Brain pericyte (primary cell): Measurements from ENCODE around the gene TMEM51.

Experiments used
- DNase-seq: peaks from one replicate; pipeline ENCODE4 v3.0.0-alpha.2; 2012; ENCODE audit warnings: low read depth, low spot score

TMEM51 gene

DNA sequence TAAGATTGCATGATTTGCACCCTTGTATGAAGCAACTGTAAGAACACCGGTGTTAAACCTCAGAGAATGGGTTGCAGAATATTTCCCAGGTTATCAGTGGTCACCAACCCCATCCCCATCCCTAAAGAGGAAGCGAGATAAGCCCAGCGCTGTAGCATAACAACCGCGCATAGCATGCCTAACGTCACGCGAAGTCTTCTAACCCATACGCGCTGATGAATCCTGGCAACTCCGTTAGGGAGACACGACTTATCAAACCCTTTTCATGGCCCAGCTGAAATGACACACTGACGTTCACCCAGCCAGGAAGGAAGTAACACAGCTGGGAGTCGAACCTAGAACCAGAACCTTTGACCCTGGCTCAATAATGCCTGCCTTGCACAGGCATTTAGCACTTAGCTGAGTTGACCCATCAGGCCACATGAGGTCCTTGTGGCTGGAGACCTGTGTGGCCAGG, 24.2 kb downstream of the TMEM51 start:
- no peak for DNase-seq

DNA sequence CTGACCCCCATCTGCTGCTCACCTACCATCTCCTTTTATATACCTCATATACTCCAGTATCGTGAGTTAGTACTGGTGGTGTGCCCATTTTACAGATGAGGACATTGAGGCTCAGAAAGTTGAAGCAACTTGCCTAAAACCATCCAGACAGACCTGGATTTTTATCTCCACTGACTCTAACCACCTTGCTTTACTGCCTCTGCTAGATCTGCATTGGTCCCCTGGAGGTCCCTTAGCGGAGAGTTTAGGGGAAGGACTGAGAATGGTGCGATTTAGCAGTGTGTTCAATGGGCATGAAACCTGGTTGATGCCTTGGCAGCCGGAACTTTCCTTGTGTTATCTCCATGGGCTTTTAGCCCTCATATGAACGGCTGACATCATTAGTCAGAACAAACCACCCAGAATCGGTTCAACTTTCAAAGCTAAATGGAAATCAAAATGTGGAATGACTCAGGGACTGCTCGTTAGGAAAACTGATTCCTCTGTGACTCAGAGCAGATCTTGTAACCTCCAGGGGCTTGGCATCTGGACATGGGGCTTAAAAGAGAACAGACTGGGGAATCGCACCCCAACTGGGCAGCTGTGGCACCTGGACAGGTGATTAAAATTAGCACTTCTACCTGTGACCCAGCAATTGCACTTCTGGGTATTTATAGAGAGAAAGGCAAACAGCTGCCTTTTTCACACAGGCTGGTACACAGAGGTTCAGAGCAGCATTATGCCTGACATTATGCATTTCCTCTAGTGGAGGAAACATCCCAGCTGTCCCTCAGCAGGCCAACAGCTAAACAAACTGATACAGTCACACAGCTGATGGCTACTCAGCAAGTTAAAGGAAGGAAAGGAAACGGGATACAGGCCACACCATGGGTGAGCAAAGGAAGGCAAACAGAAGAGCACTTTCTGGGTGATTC, 25.3 kb downstream of the TMEM51 start:
- peak; percentile 82 for DNase-seq

DNA sequence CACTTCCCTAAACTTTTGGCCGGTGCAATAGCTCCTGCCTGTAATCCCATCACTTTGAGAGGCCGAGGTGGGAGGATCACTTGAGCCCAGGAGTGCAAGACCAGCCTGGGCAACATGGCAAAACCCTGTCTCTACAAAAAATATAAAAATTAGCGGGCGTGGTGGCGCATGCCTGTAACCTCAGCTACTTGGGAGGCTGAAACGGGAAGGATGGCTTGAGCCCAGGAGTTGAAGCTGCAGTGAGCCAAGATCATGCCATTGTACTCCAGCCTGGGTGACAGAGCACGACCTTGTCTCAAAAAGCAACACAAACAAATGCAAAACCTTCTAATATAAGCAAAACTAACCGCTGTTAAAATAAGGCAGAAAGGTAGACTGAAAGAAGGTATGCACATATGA, 25.9 kb downstream of the TMEM51 start:
- no peak for DNase-seq

- DNase-seq, result no peak
These were observed 26.6 kb downstream of the TMEM51 start for GRCh38 chr1:15180189-15180588.

- no peak for DNase-seq
These were observed 27.5 kb downstream of the TMEM51 start for GRCh38 chr1:15180945-15181523.

GRCh38 chr1:15181564-15181963, 28.0 kb downstream of the TMEM51 start:
- DNase-seq, result no peak

DNA sequence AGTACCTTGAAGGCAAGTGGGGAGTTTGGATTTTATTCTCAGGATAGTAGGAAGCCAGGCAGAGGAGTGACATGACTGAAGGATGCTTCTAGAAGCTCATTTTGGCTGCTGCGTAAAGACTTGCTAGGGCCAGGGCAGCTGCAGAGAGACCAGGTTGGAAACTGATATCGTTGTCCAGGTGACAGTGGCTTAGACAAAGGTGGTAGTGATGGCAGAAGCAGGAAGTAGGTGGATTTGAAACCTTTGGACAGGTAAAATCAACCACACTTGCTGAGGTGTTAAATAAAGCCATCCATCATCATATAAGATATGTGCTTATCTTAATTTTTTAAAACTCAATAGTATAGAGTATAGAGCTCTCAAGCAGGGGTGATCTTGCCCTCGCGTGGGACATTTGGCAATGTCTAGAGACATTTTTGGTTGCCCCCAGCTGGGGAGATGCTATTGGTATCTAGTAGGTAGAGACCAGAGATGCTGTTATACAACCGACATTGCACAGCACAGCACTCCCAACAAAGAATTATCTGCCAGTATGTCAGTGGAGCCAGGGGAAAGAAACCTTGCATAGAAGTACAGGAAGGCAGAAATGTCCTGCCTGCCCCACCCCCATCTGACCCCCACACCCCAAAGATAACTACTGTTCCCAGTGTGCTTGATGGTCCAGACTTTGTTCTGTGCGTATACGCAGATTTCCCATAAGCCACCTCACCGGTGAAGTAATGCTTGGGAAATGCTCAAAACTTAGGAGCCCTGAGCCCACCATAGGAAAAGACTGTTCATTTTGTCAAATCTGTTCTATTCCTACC, 31.1 kb downstream of the TMEM51 start:
- no peak for DNase-seq

DNA sequence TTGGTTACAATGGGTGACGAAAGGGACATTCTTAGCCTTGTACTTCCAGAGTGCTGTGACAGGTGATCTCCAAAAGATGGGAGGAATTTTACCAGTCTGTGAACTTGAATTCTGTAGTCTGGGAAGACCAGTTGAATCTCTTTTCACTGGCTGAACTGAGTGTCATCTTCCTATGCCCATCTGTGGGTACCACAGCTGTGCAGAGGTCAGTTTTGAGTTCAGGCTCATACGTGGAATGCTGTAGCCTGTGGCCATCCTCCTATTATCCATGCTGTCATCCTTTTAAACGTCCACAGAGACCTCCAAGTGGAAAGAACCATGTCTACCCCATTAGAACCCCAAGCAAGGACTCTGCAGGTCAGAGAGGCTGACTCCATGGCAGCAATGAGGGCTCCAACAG, 32.1 kb downstream of the TMEM51 start:
- no peak for DNase-seq

DNA sequence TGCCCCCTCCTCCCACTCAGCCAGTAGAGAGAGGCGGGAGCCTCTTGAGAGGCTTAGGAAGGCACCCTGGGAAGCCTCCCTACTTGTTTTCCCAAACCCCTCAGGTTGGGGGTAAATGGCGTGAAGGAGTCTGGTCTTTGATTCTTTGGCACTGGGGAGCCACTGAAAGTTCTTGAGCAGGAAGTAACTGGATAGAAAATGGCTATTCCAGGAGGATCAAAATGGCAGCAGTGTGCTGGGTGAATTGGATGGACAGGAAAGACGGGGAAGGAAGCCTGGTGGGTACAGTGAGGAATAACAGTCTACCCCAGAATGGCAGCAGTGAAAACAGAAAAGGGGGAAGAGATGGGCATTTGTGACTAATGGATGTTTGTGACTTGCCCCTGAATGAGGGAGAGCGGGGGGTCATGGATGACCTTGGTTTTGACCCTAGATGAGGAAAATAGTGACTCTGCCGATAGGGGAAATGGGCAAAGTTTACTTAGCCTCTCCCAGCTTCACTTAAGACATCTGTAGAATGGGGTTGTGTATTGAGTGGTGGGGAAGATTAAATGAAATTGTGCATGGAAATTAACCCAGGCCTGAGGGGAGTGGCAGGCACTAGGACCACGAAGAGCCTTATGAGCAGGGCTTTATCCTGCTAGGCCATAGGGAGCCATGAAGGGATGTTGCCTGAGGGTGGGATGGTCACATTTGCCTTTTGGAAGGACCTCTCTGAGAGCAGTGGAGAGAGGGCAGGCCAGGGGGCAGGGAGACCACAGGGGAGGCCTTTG, 32.7 kb downstream of the TMEM51 start:
- DNase-seq, result no peak

GRCh38 chr1:15186846-15187151, 33.3 kb downstream of the TMEM51 start:
- no peak for DNase-seq

GRCh38 chr1:15187175-15188129, 33.9 kb downstream of the TMEM51 start:
- no peak for DNase-seq

- DNase-seq, result no peak
These were observed 34.6 kb downstream of the TMEM51 start for GRCh38 chr1:15188130-15188524.

GRCh38 chr1:15188678-15189077, 35.1 kb downstream of the TMEM51 start:
- DNase-seq, result no peak

DNA sequence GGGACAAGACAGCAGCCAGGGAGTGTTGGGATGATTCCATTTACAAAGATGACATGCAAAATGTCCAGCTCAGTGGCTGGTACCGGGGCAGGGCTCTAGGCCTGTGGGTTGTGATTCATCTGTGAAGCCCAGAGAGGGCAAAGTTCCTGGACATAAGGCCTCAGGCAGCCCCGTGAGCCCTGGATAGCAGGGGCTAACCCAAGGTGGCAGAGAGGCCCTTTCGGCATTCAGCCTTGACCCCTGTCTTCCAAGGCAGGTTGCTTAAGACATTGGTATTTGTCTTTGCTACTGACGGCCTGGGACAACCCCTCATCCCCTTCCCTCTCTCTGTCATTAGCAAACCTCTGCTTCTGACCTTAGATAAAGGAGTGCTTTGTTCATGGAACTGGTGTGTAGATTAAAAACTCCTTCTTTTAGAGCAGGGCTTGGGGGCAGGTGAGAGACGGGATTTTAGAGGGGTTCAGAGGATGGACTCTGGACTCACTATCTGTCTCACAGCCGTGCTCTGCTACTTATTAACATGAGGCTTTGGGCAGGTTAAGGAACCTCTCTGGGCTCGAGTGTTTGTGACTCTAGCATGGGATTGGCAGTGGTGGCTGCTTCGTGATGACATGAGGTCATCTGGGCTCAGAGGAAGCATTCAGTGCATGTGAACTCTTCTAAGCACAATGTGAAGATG, 36.3 kb downstream of the TMEM51 start:
- no peak for DNase-seq

- no peak for DNase-seq
These were observed 37.7 kb downstream of the TMEM51 start for GRCh38 chr1:15191267-15191666.

GRCh38 chr1:15191770-15192169, 38.2 kb downstream of the TMEM51 start:
- no peak for DNase-seq

GRCh38 chr1:15192916-15193550, 39.5 kb downstream of the TMEM51 start:
- DNase-seq, result no peak

GRCh38 chr1:15195420-15196052, 42.0 kb downstream of the TMEM51 start:
- no peak for DNase-seq

GRCh38 chr1:15196069-15196468, 42.5 kb downstream of the TMEM51 start:
- no peak for DNase-seq
